Uterus (tissue), 2 donors: ENCODE data around the gene SMAD1.

Experiments
- CTCF ChIP-seq, 4 experiments: fragments of 200-600 bp in 2 of 4; fragments of 450-650 bp in 2 of 4; sonication (generic) in 2 of 4; IDR thresholded peaks; one replicate each; pipeline ENCODE4 v1.5.1; 2016 to 2019; ENCODE audit warnings: antibody characterized with exemption in 4 of 4, mild to moderate bottlenecking in 2 of 4, moderate library complexity in 1 of 4
- POLR2A ChIP-seq, 2 donors: fragments of 450-650 bp; IDR thresholded peaks; one replicate each; pipeline ENCODE4 v1.6.1; 2016; ENCODE audit warnings: antibody characterized with exemption in 2 of 2, mild to moderate bottlenecking in 1 of 2, moderate library complexity in 1 of 2

DNA sequence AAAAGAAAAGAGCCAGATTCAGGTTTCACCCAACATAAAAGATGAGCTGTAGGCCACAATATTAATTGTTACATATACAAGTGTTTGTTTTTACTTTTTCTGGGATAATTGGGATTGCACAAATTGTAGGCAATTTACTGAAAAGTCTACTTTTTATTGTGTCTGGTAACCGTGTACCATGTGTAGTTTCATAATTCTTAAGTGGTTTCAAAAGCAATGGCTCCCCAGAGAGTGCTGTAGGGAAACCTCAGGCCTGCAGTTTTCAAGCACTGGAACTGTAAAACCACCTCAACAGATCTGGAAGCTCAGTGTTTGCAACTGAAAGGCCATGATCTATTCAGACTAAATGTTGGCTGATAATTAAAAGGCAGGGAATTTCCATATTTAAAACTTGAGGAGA lies 83.7 kb downstream of the SMAD1 start:
- TF ChIP-seq POLR2A (IDR thresholded peaks at IDR 0.05), result no peak
- TF ChIP-seq CTCF (IDR thresholded peaks at IDR 0.05), result no peak
